Right renal pelvis (tissue), 4 donors: ENCODE results near the gene CNTN2. TPM values are rescaled to one million over a fixed set of nuclear protein-coding genes. Genes with fewer than 3 reads are reported as not detected.

ENCODE experiments used
- DNase-seq, 4 donors: peaks; one replicate each; pipeline ENCODE4 v3.0.0-alpha.2; 2013; ENCODE audit warnings: low read depth in 4 of 4, low spot score in 3 of 4, missing footprints in 1 of 4
- polyA plus RNA-seq, 4 donors: library from polyadenylated mRNA; unstranded; fragments of 120-200 nt; gene quantifications; one replicate each; pipeline ENCODE4 v1.2.1, GENCODE V29; 2013; ENCODE audit not compliant: insufficient read length in 4 of 4

Gene CNTN2
- polyA plus RNA-seq, 4 donors: 0.73 to 1.0 (median 0.82) TPM

DNA sequence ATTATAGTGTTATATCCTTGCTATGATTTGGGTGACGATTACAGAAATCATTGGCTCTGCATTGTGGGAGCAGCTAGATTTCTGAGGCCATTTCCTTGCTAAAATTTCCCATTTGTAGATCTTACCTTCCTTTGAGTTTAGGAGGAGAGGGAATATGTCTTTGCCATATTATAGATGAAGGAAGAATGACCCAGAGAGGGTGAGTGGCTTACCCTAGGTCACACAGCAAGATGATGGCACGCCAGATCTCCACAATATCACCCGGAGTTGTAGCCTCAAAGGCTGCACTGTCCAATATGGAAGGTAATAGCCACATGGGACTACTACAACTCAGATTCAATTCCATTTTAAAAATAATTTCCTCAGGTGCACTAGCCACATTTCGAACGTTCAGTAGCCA is 10.3 kb downstream of the CNTN2 start:
- no peak for DNase-seq

- DNase-seq: no peak
Measured at GRCh38 chr1:205054013-205054412, 11.0 kb downstream of the CNTN2 start.

DNA sequence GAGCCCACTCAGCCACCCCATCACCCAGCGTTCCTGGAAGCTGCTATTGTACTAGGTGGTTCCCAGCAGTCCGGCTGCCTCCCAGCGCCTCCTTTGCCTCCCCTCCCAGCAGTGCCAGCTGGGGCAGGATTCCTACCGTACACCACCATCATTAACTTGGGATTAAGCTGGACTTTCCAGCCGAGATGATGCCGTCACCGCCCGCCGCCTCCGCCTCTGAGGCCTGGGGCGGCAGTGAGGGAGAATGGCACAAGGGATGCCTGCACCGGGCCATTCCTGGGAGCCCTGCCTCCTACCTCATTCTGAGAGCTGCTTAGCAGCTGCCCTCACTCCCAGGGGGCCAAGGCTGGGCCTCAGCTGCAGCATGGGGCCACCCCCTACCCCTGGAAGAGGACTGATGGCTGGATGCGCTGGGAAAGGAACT is 13.2 kb downstream of the CNTN2 start:
- DNase-seq: no peak

DNA sequence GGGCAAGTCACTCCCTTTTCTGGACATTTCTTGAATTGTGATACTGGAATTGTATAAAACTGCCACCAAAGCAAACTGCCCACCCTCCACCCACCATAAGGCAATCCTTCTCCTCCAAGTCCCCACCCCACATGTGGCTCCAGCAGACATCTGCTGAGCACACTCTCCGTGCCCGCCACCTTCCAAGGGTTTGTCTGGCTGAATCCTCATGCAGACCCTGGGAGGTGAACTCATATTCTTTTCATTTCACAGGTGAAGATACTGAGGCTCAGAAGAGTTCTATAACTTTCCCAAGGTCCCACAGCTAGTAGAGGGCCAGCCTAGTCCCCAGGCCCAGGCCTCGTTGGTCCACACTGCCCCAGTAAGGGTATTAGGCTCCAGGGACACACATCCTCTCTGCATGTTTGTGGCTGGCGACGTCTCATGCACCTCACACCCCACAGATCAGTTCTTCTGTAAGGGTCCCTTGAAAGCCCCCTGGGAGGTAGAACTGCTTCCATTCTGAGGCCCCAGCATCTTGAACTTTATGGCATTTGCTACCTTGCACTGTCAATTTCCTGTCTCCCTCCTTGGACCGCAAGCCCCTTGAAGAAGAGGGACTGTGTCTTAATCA is 14.1 kb downstream of the CNTN2 start:
- DNase-seq: no peak

DNA sequence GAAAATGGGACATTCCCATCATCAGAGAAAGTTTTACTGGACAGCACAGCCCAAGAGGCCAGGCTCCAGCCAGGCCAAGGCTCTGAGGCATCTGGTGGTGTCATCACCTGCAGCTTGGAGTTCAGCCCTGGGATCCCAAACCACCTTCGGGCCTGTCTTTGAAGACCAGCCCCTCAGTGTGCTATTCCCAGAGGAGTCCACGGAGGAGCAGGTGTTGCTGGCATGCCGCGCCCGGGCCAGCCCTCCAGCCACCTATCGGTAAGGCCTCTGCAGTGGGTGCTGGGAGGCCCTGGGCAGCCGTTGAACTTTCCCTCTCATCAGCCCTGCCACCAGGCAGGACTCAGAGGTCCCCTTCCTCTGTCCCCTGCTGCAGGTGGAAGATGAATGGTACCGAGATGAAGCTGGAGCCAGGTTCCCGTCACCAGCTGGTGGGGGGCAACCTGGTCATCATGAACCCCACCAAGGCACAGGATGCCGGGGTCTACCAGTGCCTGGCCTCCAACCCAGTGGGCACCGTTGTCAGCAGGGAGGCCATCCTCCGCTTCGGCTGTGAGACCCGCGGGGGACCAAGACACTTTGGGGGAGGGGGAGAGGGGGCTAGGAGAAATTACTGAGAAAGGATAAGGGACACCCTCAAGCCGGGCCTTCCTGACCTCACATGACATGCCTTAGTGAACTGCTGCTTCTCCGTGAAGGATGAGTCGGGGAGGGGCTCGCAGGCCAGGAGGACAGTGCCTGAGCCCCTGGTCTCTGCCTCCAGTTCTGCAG is 15.0 kb downstream of the CNTN2 start:
- DNase-seq: no peak

DNA sequence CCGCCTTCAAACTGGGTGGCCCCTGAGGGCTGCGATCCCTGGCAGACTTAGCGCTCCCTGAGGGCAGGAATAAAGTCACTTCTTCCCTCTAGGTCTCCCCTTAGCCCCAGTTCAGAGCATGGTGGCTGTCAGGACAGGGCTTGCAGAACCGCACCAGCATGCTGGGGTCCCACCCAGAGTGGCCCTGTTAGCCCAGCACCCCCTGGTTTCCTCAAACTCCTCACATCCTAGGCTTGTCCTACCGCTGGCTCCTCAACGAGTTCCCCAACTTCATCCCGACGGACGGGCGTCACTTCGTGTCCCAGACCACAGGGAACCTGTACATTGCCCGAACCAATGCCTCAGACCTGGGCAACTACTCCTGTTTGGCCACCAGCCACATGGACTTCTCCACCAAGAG is 15.8 kb downstream of the CNTN2 start:
- DNase-seq: no peak

DNA sequence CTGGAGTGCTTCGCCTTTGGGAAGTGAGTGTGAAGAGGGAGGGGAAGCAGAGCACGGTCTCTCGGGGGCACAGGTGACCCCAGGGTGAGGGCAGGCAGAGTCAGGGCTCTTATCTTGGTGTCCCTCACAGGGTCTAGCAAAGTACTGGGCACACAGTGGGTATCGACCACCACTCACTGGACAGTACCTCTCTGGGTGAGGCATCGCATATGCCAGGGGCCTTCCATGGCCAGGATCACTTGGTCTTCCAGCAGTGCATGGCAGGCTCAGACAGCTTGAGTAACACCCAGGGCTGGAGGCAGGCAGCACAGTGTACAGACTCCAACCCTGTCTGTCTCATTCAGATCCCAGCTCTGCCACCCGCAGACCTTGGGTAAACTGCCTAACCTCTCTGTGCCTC is 16.6 kb downstream of the CNTN2 start:
- no peak for DNase-seq

DNA sequence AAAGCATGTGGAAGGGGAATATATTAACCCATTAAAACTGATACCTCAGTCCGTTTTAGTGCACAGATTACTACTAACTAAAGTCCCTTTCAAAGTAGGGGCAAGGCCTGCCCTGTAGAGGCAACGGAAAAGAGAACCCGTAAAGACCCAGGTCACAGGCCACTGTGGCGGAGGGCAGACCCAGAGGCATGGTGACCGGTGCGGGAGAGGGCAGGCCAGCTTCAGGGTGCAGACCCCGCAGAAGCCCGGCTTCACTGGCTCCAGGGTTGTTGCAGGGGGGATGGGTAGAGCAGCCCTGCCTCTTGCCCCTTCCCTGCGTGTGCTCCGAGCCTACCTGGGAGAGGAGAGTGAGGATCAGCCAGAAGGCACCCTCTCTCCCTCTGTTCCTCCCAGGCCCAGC is 17.7 kb downstream of the CNTN2 start:
- no peak for DNase-seq

DNA sequence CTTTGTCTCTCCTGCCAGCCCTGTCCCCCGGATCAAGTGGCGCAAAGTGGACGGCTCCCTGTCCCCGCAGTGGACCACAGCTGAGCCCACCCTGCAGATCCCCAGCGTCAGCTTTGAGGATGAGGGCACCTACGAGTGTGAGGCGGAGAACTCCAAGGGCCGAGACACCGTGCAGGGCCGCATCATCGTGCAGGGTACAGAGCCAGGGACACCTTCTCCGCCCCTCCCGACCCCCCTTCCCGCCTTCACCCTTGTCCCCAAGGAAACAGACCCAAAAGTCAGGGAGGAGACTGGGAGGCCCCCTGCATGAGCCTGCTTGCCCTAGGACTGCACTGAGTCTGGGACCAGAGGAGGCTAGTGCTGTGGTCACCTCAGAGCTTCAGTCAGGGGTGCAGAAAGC is 18.2 kb downstream of the CNTN2 start:
- DNase-seq: no peak

- DNase-seq: peak; percentile 73 to 79 (median 76)
Measured at GRCh38 chr1:205061665-205062069, 18.7 kb downstream of the CNTN2 start.

DNA sequence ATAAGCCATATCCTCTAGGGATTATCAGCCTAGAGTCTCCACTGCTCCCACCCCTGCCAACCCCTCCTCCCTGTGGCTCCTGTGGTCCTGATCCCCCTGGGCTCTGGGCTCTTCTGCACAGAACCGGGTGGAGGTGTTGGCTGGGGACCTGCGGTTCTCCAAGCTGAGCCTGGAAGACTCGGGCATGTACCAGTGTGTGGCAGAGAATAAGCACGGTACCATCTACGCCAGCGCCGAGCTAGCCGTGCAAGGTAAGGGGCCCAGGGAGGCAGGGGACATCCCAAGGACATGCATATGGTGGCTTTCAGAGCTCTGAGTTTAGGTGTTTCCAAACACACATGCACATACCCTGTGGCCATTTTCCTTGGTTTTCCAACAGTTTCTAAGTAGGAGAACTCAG is 19.3 kb downstream of the CNTN2 start:
- no peak for DNase-seq

- no peak for DNase-seq
Measured at GRCh38 chr1:205062895-205063294, 19.9 kb downstream of the CNTN2 start.

DNA sequence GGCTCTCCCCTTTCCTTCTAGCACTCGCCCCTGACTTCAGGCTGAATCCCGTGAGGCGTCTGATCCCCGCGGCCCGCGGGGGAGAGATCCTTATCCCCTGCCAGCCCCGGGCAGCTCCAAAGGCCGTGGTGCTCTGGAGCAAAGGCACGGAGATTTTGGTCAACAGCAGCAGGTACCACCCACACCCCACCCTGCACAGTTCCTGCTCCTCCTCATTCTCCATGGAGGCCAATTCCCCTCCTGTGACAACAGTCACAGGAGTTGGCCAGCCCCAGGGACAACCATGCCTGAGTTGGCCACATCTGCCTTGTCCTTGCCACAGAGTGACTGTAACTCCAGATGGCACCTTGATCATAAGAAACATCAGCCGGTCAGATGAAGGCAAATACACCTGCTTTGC is 21.3 kb downstream of the CNTN2 start:
- DNase-seq: no peak

- DNase-seq: no peak
Measured at GRCh38 chr1:205064741-205065316, 21.8 kb downstream of the CNTN2 start.

- DNase-seq: no peak
Measured at GRCh38 chr1:205065666-205066065, 22.7 kb downstream of the CNTN2 start.

DNA sequence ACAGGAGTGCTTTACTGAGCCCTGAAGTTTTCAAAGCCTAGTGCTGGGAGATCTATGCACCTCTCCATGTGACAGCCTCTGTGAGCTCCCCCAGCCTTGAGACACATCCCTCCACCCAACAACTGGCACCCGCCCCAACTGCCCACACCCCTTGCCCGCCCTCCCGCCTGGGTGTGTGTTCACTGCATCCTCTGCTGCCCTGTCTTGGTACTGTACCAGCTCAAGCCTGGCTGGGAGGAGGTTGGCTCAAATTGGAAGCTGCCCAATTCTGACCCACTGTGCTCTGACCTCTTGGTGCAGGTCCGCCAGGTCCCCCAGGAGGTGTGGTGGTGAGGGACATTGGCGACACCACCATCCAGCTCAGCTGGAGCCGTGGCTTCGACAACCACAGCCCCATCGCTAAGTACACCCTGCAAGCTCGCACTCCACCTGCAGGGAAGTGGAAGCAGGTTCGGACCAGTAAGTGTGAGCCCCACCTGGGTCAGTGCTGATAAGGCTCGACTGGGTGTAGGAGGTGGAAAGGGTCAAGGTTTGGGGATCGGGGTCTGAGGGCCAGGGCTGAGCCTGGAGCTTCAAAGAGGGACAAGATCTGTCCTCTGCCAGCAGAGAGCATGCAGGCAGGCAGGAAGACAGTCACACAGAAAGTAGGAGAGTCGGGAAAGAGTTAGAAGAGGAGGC is 23.3 kb downstream of the CNTN2 start:
- no peak for DNase-seq

DNA sequence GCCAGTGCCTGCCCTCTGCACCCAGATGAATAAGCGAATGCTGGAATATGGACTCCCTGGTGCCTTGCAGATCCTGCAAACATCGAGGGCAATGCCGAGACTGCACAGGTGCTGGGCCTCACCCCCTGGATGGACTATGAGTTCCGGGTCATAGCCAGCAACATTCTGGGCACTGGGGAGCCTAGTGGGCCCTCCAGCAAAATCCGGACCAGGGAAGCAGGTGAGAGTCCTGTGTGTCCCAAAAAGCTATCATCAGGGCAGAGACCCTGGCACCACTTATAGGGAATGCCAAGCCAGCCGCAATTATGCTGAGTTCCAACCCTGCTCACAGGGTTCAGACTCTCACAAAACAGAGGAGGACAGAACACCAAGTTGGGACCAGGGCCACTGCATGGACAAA is 24.0 kb downstream of the CNTN2 start:
- DNase-seq: no peak

- DNase-seq: no peak
Measured at GRCh38 chr1:205068001-205068400, 25.0 kb downstream of the CNTN2 start.

DNA sequence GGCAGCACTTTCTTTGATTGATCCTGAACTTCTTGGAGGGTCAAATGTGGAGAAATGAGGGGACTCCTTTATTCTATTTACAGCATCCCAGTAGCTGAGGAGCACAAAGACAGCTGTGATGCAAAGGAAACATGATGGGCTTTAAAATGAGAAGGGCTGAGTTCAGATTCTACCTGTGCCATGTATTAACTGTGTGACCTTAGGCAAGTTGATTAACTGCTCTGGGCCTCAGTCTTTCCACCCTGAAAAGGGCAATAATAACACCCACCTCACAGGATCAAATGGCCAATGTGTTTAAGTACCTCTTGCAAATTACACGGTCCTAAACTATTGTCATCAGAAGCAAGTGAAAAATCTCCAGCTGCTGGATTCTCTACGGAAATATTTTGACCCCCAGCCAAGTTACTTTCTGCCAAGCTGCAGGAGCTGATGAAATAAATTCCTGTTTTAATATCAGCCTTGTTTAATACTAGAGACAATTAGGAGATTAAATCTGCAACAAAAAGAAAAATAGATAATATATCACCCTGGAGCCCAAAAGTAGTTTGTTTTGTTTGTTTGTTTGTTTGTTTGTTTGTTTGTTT is 25.5 kb downstream of the CNTN2 start:
- DNase-seq: no peak

- no peak for DNase-seq
Measured at GRCh38 chr1:205069371-205070125, 26.5 kb downstream of the CNTN2 start.
